ENCODE measurements around the gene IQSEC1. TPM values are rescaled to one million over a fixed set of nuclear protein-coding genes. Genes with fewer than 3 reads are reported as not detected.
A peak's percentile ranks its signal among the peaks of the same experiment; 100 is the strongest.

IQSEC1 gene
- total RNA-seq, 1 donor from 2014 or later, result 55.2 TPM

GRCh38 chr3:13107661-13108060, 34.4 kb upstream of the IQSEC1 start:
- DNase-seq (ENCODE audit: low spot score), result no peak

- no peak for DNase-seq (ENCODE audit: low spot score)
These were observed 33.2 kb upstream of the IQSEC1 start for GRCh38 chr3:13106308-13107001.

GRCh38 chr3:13105896-13106250, 32.6 kb upstream of the IQSEC1 start:
- no peak for DNase-seq (ENCODE audit: low spot score)

- DNase-seq (ENCODE audit: low spot score), result no peak
These were observed 32.1 kb upstream of the IQSEC1 start for GRCh38 chr3:13105181-13105895.

- DNase-seq (ENCODE audit: low spot score), result no peak
These were observed 31.3 kb upstream of the IQSEC1 start for GRCh38 chr3:13104511-13104910.

GRCh38 chr3:13103416-13104058, 30.3 kb upstream of the IQSEC1 start:
- DNase-seq (ENCODE audit: low spot score), result no peak

GRCh38 chr3:13102386-13103345, 29.4 kb upstream of the IQSEC1 start:
- no peak for DNase-seq (ENCODE audit: low spot score)

GRCh38 chr3:13099707-13100106, 26.5 kb upstream of the IQSEC1 start:
- DNase-seq (ENCODE audit: low spot score), result no peak

GRCh38 chr3:13098192-13098988, 25.2 kb upstream of the IQSEC1 start:
- DNase-seq (ENCODE audit: low spot score), result no peak

GRCh38 chr3:13096356-13096755, 23.1 kb upstream of the IQSEC1 start:
- DNase-seq (ENCODE audit: low spot score), result no peak

- DNase-seq (ENCODE audit: low spot score), result no peak
These were observed 22.2 kb upstream of the IQSEC1 start for GRCh38 chr3:13095408-13095937.

- DNase-seq (ENCODE audit: low spot score), result no peak
These were observed 20.5 kb upstream of the IQSEC1 start for GRCh38 chr3:13093687-13094086.

- DNase-seq (ENCODE audit: low spot score), result peak; percentile 69
These were observed 19.7 kb upstream of the IQSEC1 start for GRCh38 chr3:13092621-13093617.

GRCh38 chr3:13091898-13092611, 18.8 kb upstream of the IQSEC1 start:
- peak; percentile 91 for DNase-seq (ENCODE audit: low spot score)

GRCh38 chr3:13088028-13089006, 15.1 kb upstream of the IQSEC1 start:
- no peak for DNase-seq (ENCODE audit: low spot score)

- DNase-seq (ENCODE audit: low spot score), result no peak
These were observed 14.2 kb upstream of the IQSEC1 start for GRCh38 chr3:13087320-13087990.

GRCh38 chr3:13086531-13086981, 13.3 kb upstream of the IQSEC1 start:
- no peak for DNase-seq (ENCODE audit: low spot score)
